Bone marrow (tissue), 2 donors: Measurements from ENCODE around the gene EPB41L4A.
A peak's percentile ranks its signal among the peaks of the same experiment; 100 is the strongest.

ENCODE experiments used
- DNase-seq, 2 donors: peaks; one replicate each; lab custom pipeline; 2025; lab: John Stamatoyannopoulos, UW

EPB41L4A gene

GRCh38 chr5:112156211-112156610, 262.9 kb downstream of the EPB41L4A start:
- DNase-seq = no peak

- DNase-seq = no peak
Observed at GRCh38 chr5:112154940-112155686, 264.0 kb downstream of the EPB41L4A start.

GRCh38 chr5:112149727-112150126, 269.4 kb downstream of the EPB41L4A start:
- no peak for DNase-seq

- peak; percentile 3 to 71 for DNase-seq
Observed at GRCh38 chr5:112146323-112147226, 272.5 kb downstream of the EPB41L4A start.

- DNase-seq = no peak
Observed at GRCh38 chr5:112143690-112144089, 275.4 kb downstream of the EPB41L4A start.

GRCh38 chr5:112142769-112143270, 276.3 kb downstream of the EPB41L4A start:
- no peak for DNase-seq

GRCh38 chr5:112141582-112141981, 277.5 kb downstream of the EPB41L4A start:
- DNase-seq = no peak

- no peak for DNase-seq
Observed at GRCh38 chr5:112138526-112138925, 280.6 kb downstream of the EPB41L4A start.

- DNase-seq = no peak
Observed at GRCh38 chr5:112136773-112137172, 282.3 kb downstream of the EPB41L4A start.

- DNase-seq = no peak
Observed at GRCh38 chr5:112127861-112128260, 291.2 kb downstream of the EPB41L4A start.

- no peak for DNase-seq
Observed at GRCh38 chr5:112126982-112127381, 292.1 kb downstream of the EPB41L4A start.

GRCh38 chr5:112125903-112126302, 293.2 kb downstream of the EPB41L4A start:
- no peak for DNase-seq

- no peak for DNase-seq
Observed at GRCh38 chr5:112124788-112125187, 294.3 kb downstream of the EPB41L4A start.

- DNase-seq = no peak
Observed at GRCh38 chr5:112123086-112123485, 296.0 kb downstream of the EPB41L4A start.

GRCh38 chr5:112122353-112122752, 296.7 kb downstream of the EPB41L4A start:
- no peak for DNase-seq

GRCh38 chr5:112121258-112121657, 297.8 kb downstream of the EPB41L4A start:
- DNase-seq = no peak

GRCh38 chr5:112119969-112120368, 299.1 kb downstream of the EPB41L4A start:
- DNase-seq = no peak

GRCh38 chr5:112119508-112119907, 299.6 kb downstream of the EPB41L4A start:
- no peak for DNase-seq

GRCh38 chr5:112117551-112117950, 301.5 kb downstream of the EPB41L4A start:
- DNase-seq = no peak

GRCh38 chr5:112116371-112116770, 302.7 kb downstream of the EPB41L4A start:
- no peak for DNase-seq

GRCh38 chr5:112113565-112113964, 305.5 kb downstream of the EPB41L4A start:
- no peak for DNase-seq
